KMS-11 (cell line): Measurements from ENCODE around the gene PDE6A.

ENCODE experiments used
- H2AFZ ChIP-seq: fragments of 200-600 bp; sonication (generic); 2 replicates; pipeline ENCODE4 v1.6.1; 2016; ENCODE audit warnings: antibody characterized with exemption, mixed run types, low read depth
- H3K27ac ChIP-seq: fragments of 200-600 bp; sonication (generic); 2 replicates; pipeline ENCODE4 v1.6.1; 2016; ENCODE audit warnings: mild to moderate bottlenecking, mixed run types
- H3K27me3 ChIP-seq: fragments of 200-600 bp; sonication (generic); 2 replicates; pipeline ENCODE4 v1.6.1; 2017; ENCODE audit warnings: mild to moderate bottlenecking, low read depth, mixed run types, moderate library complexity; ENCODE audit not compliant: insufficient read depth
- H3K36me3 ChIP-seq: fragments of 200-600 bp; sonication (generic); 2 replicates; pipeline ENCODE4 v1.6.1; 2017; ENCODE audit warnings: mild to moderate bottlenecking, mixed run types; ENCODE audit not compliant: insufficient read depth
- H3K4me1 ChIP-seq: fragments of 200-600 bp; sonication (generic); 2 replicates; pipeline ENCODE4 v1.6.1; 2016; ENCODE audit warnings: mild to moderate bottlenecking, low read depth, mixed run types; ENCODE audit not compliant: poor library complexity, severe bottlenecking
- H3K4me2 ChIP-seq: fragments of 200-600 bp; sonication (generic); 2 replicates; pipeline ENCODE4 v1.7.0; 2016; ENCODE audit warnings: mild to moderate bottlenecking, mixed run types
- H3K4me3 ChIP-seq: fragments of 200-600 bp; sonication (generic); IDR thresholded peaks from 2 replicates; pipeline ENCODE4 v1.6.1; 2017; ENCODE audit warnings: low read depth, low read length, mixed read lengths; ENCODE audit not compliant: insufficient read depth
- H3K79me2 ChIP-seq: fragments of 200-600 bp; sonication (generic); 2 replicates; pipeline ENCODE4 v1.6.1; 2016; ENCODE audit warnings: low read depth, mixed run types; ENCODE audit not compliant: insufficient read depth
- H3K9ac ChIP-seq: fragments of 200-600 bp; sonication (generic); 2 replicates; pipeline ENCODE4 v1.6.1; 2016; ENCODE audit warnings: mild to moderate bottlenecking, mixed run types
- H4K20me1 ChIP-seq: fragments of 200-600 bp; sonication (generic); 2 replicates; pipeline ENCODE4 v1.6.1; 2016; ENCODE audit warnings: mild to moderate bottlenecking, mixed run types; ENCODE audit not compliant: insufficient read depth
- TF ChIP-seq, protein P1 (sequence below): fragments of 200-600 bp; sonication (generic); conservative IDR thresholded peaks from 2 replicates; pipeline ENCODE4 v1.6.1; 2017; ENCODE audit warnings: low read depth, mild to moderate bottlenecking, antibody characterized with exemption, low read length, moderate library complexity, mixed read lengths

The PDE6A gene

GRCh38 chr5:149931992-149932436 lies 12.6 kb downstream of the PDE6A start:
- Histone ChIP-seq H3K4me2 (no peak overlapping the region), H3K4me1 (no peaks in the 10 kb centered on the region), H4K20me1 (no peaks in the 10 kb centered on the region), H3K27ac (no peak overlapping the region), H3K27me3 (no peaks in the 10 kb centered on the region), H3K36me3 (no peaks in the 10 kb centered on the region), H2AFZ (no peak overlapping the region), H3K4me3 (no peak overlapping the region), H3K79me2 (no peaks in the 10 kb centered on the region), H3K9ac (no peak overlapping the region)
- TF ChIP-seq, protein P1, sequence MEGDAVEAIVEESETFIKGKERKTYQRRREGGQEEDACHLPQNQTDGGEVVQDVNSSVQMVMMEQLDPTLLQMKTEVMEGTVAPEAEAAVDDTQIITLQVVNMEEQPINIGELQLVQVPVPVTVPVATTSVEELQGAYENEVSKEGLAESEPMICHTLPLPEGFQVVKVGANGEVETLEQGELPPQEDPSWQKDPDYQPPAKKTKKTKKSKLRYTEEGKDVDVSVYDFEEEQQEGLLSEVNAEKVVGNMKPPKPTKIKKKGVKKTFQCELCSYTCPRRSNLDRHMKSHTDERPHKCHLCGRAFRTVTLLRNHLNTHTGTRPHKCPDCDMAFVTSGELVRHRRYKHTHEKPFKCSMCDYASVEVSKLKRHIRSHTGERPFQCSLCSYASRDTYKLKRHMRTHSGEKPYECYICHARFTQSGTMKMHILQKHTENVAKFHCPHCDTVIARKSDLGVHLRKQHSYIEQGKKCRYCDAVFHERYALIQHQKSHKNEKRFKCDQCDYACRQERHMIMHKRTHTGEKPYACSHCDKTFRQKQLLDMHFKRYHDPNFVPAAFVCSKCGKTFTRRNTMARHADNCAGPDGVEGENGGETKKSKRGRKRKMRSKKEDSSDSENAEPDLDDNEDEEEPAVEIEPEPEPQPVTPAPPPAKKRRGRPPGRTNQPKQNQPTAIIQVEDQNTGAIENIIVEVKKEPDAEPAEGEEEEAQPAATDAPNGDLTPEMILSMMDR = no peak

DNA sequence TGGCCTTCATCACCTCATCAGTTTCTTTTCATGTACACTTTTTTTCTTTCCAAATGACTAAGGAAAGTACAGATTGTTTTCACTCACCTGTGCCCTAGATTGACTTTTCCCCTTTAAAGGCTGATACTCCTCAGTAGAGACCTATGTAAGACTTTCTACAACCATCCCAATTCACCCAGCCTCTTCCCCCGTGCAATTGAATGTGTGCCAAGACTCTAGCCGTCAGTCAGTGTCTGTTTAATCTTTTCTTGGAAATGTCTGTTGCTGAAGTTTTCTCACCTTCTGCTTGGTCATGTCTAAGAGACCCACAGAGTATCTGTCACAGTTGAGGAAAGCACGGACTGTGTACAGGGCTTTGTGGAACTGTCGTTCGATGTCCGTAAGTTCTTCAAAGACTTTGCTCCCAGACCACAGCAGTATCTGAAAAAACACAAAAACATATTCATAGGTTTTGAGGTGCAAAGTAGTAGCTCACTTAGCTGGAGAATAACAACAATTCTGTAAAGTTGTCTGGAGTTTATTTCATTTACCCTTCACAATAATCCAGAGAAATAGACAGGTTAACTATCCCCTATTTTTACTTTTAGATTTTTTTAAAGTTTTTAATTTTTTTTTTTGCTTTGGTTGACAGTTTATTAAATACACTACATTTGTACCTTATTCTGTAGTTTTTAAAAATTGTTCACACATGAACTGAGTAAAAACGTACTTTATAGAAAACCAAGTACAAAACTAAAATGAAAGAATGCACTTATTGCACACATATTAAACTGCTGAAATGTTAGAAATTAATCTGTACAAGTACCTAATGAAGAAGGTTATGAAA lies 13.6 kb downstream of the PDE6A start:
- Histone ChIP-seq H3K4me3 (no peak overlapping the region), H3K36me3 (no peaks in the 10 kb centered on the region), H2AFZ (no peak overlapping the region), H3K4me1 (no peaks in the 10 kb centered on the region), H4K20me1 (no peaks in the 10 kb centered on the region), H3K4me2 (no peak overlapping the region), H3K79me2 (no peaks in the 10 kb centered on the region), H3K27ac (no peak overlapping the region), H3K27me3 (no peaks in the 10 kb centered on the region), H3K9ac (no peak overlapping the region)
- TF ChIP-seq, protein P1 = no peak

- no peak overlapping the region for H2AFZ ChIP-seq
- H3K27me3 ChIP-seq = no peaks in the 10 kb centered on the region
- no peaks in the 10 kb centered on the region for H4K20me1 ChIP-seq
- H3K9ac ChIP-seq = no peak overlapping the region
- TF ChIP-seq, protein P1 = no peak
- no peaks in the 10 kb centered on the region for H3K36me3 ChIP-seq
- H3K4me1 ChIP-seq = no peaks in the 10 kb centered on the region
- no peak overlapping the region for H3K27ac ChIP-seq
- H3K4me3 ChIP-seq = no peak overlapping the region
- no peak overlapping the region for H3K4me2 ChIP-seq
- no peaks in the 10 kb centered on the region for H3K79me2 ChIP-seq
Measured at GRCh38 chr5:149930043-149930748, 14.4 kb downstream of the PDE6A start.

DNA sequence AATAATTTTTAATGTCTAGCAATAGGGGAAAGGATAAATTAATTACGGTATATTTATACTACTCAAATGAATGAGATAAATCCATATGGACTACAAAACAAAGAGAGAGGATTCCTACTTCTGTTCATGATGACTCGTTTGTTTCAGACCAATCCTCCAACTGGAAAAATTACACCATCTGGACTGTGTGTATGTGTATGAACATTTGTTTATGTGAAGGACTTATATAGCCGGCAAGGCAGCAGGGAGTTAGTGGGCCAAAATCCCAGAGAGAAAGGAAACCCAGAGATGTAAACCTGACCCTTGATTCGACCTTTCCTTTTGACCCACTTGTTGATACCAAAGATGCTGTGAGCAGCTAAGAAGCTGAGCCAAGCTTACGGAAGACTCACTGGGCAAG lies 20.1 kb downstream of the PDE6A start:
- Histone ChIP-seq H3K4me3 (no peak overlapping the region), H3K36me3 (no peaks in the 10 kb centered on the region), H2AFZ (no peak overlapping the region), H3K27me3 (no peaks in the 10 kb centered on the region), H4K20me1 (no peaks in the 10 kb centered on the region), H3K27ac (no peak overlapping the region), H3K4me2 (no peak overlapping the region), H3K4me1 (no peaks in the 10 kb centered on the region), H3K9ac (no peak overlapping the region), H3K79me2 (no peaks in the 10 kb centered on the region)
- TF ChIP-seq, protein P1 = no peak
